HepG2 (cell line): ENCODE results near the gene C1QTNF1. TPM values are rescaled to one million over a fixed set of nuclear protein-coding genes. Genes with fewer than 3 reads are reported as not detected.

Source experiments
- ATF4 ChIP-seq, 2 experiments: fragments of 450-650 bp in 1 of 2; sonication (generic) in 1 of 2; formaldehyde crosslinking; IDR thresholded peaks; 2 replicates each; pipeline versions ENCODE4 v1.5.0 to v1.8.0; 2020 to 2022; ENCODE audit warnings: mild to moderate bottlenecking in 1 of 2, missing genetic modification reagents in 1 of 2
- FOXK2 ChIP-seq: fragments of 450-650 bp; IDR thresholded peaks from 2 replicates; pipeline ENCODE4 v1.6.1; 2016
- JDP2 ChIP-seq: sonication (generic); formaldehyde crosslinking; IDR thresholded peaks from 2 replicates; pipeline ENCODE4 v1.8.1; 2022; ENCODE audit warnings: missing genetic modification reagents, borderline replicate concordance
- KLF15 ChIP-seq: sonication (generic); formaldehyde crosslinking; IDR thresholded peaks from 2 replicates; pipeline ENCODE4 v1.8.1; 2023; ENCODE audit warnings: borderline replicate concordance, mild to moderate bottlenecking, inconsistent platforms, missing genetic modification reagents, mixed read lengths
- MED1 ChIP-seq: sonication (generic); formaldehyde crosslinking; IDR thresholded peaks from 2 replicates; pipeline ENCODE4 v1.4.0; 2020; ENCODE audit warnings: missing genetic modification reagents
- MEIS2 ChIP-seq: sonication (generic); formaldehyde crosslinking; IDR thresholded peaks from 2 replicates; pipeline ENCODE4 v1.9.0; 2021; ENCODE audit warnings: mild to moderate bottlenecking, missing genetic modification reagents
- PAX8 ChIP-seq: sonication (generic); formaldehyde crosslinking; IDR thresholded peaks from 2 replicates; pipeline ENCODE4 v1.8.0; 2022; ENCODE audit warnings: mild to moderate bottlenecking, missing genetic modification reagents, borderline replicate concordance
- SALL2 ChIP-seq: sonication (generic); formaldehyde crosslinking; IDR thresholded peaks from 2 replicates; pipeline ENCODE4 v1.8.1; 2023; ENCODE audit warnings: mild to moderate bottlenecking, missing genetic modification reagents, inconsistent platforms
- SOX5 ChIP-seq: IDR thresholded peaks from 2 replicates; pipeline ENCODE4 v1.6.1; 2016; ENCODE audit warnings: borderline replicate concordance
- TGIF2 ChIP-seq: IDR thresholded peaks from 2 replicates; pipeline ENCODE4 v1.6.1; 2016; ENCODE audit warnings: control low read depth, missing compliant biosample characterization
- ZBTB38 ChIP-seq: sonication (generic); formaldehyde crosslinking; IDR thresholded peaks from 2 replicates; pipeline ENCODE4 v1.5.1; 2020; ENCODE audit warnings: mild to moderate bottlenecking, missing genetic modification reagents
- ZFP62 ChIP-seq: sonication (generic); formaldehyde crosslinking; IDR thresholded peaks from 2 replicates; pipeline ENCODE4 v1.4.0; 2020; ENCODE audit warnings: missing genetic modification reagents
- ZFP90 ChIP-seq: sonication (generic); formaldehyde crosslinking; IDR thresholded peaks from 2 replicates; pipeline ENCODE4 v1.8.0; 2022; ENCODE audit warnings: missing genetic modification reagents, mild to moderate bottlenecking, inconsistent platforms, borderline replicate concordance
- ZFX ChIP-seq: sonication (generic); formaldehyde crosslinking; IDR thresholded peaks from 2 replicates; pipeline ENCODE4 v1.4.0; 2020; ENCODE audit warnings: mild to moderate bottlenecking, low read depth, missing genetic modification reagents, moderate library complexity
- ZNF230 ChIP-seq: sonication (generic); formaldehyde crosslinking; IDR thresholded peaks from 2 replicates; pipeline ENCODE4 v1.4.0; 2020; ENCODE audit warnings: mild to moderate bottlenecking, missing genetic modification reagents
- ZNF235 ChIP-seq: sonication (generic); formaldehyde crosslinking; IDR thresholded peaks from 2 replicates; pipeline ENCODE4 v1.8.1; 2023; ENCODE audit warnings: mild to moderate bottlenecking, missing genetic modification reagents, borderline replicate concordance
- ZNF333 ChIP-seq: sonication (generic); formaldehyde crosslinking; IDR thresholded peaks from 2 replicates; pipeline ENCODE4 v1.4.0; 2020; ENCODE audit warnings: mild to moderate bottlenecking, missing genetic modification reagents, borderline replicate concordance
- ZNF567 ChIP-seq: sonication (generic); formaldehyde crosslinking; IDR thresholded peaks from 2 replicates; pipeline ENCODE4 v1.8.1; 2023; ENCODE audit warnings: mild to moderate bottlenecking, missing genetic modification reagents, borderline replicate concordance
- ZNF660 ChIP-seq: sonication (generic); formaldehyde crosslinking; IDR thresholded peaks from 2 replicates; pipeline ENCODE4 v1.5.1; 2020; ENCODE audit warnings: mild to moderate bottlenecking, low read depth, missing genetic modification reagents, borderline replicate concordance
- ZNF878 ChIP-seq: sonication (generic); formaldehyde crosslinking; IDR thresholded peaks from 2 replicates; pipeline ENCODE4 v1.8.1; 2023; ENCODE audit warnings: mild to moderate bottlenecking, missing genetic modification reagents, moderate library complexity
- ZSCAN5A ChIP-seq: sonication (generic); formaldehyde crosslinking; IDR thresholded peaks from 2 replicates; pipeline ENCODE4 v1.8.0; 2022; ENCODE audit warnings: mild to moderate bottlenecking, missing genetic modification reagents, borderline replicate concordance
- polyA plus RNA-seq, 8 experiments: library from polyadenylated mRNA; depleted of rRNA in 3 of 8; stranded (reverse) in 7 of 8; unstranded in 1 of 8; fragments of >200 nt; fragmentation: Illumina TruSeq in 4 of 8; extraction: Trizol in 4 of 8; gene quantifications; 2 replicates each; pipeline versions ENCODE4 v1.2.1 to v1.2.3, GENCODE V29; 2011 to 2016; ENCODE audit warnings: low read depth in 4 of 8, missing spikeins in 1 of 8, mixed read lengths in 1 of 8; ENCODE audit not compliant: insufficient read depth in 1 of 8
- total RNA-seq, 5 experiments: library from RNA; depleted of rRNA; stranded (reverse); fragments of >200 nt; fragmentation: Illumina TruSeq; extraction: Trizol; gene quantifications; 2 replicates each; pipeline ENCODE4 v1.2.3, GENCODE V29; 2016; ENCODE audit warnings: low read depth in 1 of 5
- TF ChIP-seq, protein P1 (sequence below): sonication (generic); formaldehyde crosslinking; IDR thresholded peaks from 2 replicates; pipeline ENCODE4 v1.4.0; 2020; ENCODE audit warnings: missing genetic modification reagents
- TF ChIP-seq, protein P2 (sequence below): sonication (generic); formaldehyde crosslinking; IDR thresholded peaks from 2 replicates; pipeline ENCODE4 v1.5.1; 2020; ENCODE audit warnings: missing genetic modification reagents, mild to moderate bottlenecking, borderline replicate concordance

C1QTNF1 gene
- total and polyA plus RNA-seq, 2 of the 13 experiments (the other 11 are each of a cell fraction or from before 2014, with no cell fraction given), result 0.18 to 0.86 TPM

GRCh38 chr17:79009397-79010303 lies 14.3 kb upstream of the C1QTNF1 start, which contains the start of gene CANT1 (continued):
- TF ChIP-seq ATF4 (CRISPR knock-in tag; IDR thresholded peaks at IDR 0.05) (no peak), SALL2 (CRISPR knock-in tag) (no peak), SOX5 (CRISPR knock-in tag) (0 out of 2 replicates have a peak, but pooled peaks have one; percentile 16), ZFP62 (CRISPR knock-in tag) (no peak), ZBTB38 (peak; percentile 55; the same call in 1 of the 2 replicates), ZFX (peak; percentile 93), FOXK2 (peak; percentile 47; the same call in 1 of the 2 replicates), KLF15 (0 out of 2 replicates have a peak, but pooled peaks have one; percentile 20), ZNF878 (CRISPR knock-in tag) (no peak), ZNF660 (CRISPR knock-in tag) (no peak), ZNF235 (CRISPR knock-in tag) (no peak), MEIS2 (CRISPR knock-in tag) (no peak; the same call in 1 of the 2 replicates), PAX8 (CRISPR knock-in tag) (no peak), MED1 (CRISPR knock-in tag) (peak; percentile 66; the same call in 1 of the 2 replicates), ZSCAN5A (CRISPR knock-in tag) (0 out of 2 replicates have a peak, but pooled peaks have one; percentile 19), ZNF567 (CRISPR knock-in tag) (0 out of 2 replicates have a peak, but pooled peaks have one; percentile 19), ZFP90 (CRISPR knock-in tag) (peak; percentile 73; the same call in 1 of the 2 replicates), JDP2 (CRISPR knock-in tag) (no peak), ZNF230 (CRISPR knock-in tag) (no peak; the same call in 1 of the 2 replicates), ZNF333 (CRISPR knock-in tag) (peak; percentile 75; the same call in 1 of the 2 replicates), TGIF2 (CRISPR knock-in tag) (peak; percentile 32; the same call in 1 of the 2 replicates)
- TF ChIP-seq, protein P1, sequence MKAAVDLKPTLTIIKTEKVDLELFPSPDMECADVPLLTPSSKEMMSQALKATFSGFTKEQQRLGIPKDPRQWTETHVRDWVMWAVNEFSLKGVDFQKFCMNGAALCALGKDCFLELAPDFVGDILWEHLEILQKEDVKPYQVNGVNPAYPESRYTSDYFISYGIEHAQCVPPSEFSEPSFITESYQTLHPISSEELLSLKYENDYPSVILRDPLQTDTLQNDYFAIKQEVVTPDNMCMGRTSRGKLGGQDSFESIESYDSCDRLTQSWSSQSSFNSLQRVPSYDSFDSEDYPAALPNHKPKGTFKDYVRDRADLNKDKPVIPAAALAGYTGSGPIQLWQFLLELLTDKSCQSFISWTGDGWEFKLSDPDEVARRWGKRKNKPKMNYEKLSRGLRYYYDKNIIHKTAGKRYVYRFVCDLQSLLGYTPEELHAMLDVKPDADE (CRISPR knock-in tag), result no peak
- TF ChIP-seq, protein P2, sequence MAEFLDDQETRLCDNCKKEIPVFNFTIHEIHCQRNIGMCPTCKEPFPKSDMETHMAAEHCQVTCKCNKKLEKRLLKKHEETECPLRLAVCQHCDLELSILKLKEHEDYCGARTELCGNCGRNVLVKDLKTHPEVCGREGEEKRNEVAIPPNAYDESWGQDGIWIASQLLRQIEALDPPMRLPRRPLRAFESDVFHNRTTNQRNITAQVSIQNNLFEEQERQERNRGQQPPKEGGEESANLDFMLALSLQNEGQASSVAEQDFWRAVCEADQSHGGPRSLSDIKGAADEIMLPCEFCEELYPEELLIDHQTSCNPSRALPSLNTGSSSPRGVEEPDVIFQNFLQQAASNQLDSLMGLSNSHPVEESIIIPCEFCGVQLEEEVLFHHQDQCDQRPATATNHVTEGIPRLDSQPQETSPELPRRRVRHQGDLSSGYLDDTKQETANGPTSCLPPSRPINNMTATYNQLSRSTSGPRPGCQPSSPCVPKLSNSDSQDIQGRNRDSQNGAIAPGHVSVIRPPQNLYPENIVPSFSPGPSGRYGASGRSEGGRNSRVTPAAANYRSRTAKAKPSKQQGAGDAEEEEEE (CRISPR knock-in tag), result no peak
